NCI-H524 treated with DMSO at 0.1 percent for 48 hours (cell line): Measurements from ENCODE around the gene CWF19L2.
"Not testable (repeated sequence)": the region's sequence is repeated elsewhere in the genome, so short reads cannot be mapped to it uniquely, and the experiment has no call there.

ENCODE experiments used
- DNase-seq: peaks from one replicate; lab custom pipeline; 2025; lab: John Stamatoyannopoulos, UW

Gene CWF19L2

DNA sequence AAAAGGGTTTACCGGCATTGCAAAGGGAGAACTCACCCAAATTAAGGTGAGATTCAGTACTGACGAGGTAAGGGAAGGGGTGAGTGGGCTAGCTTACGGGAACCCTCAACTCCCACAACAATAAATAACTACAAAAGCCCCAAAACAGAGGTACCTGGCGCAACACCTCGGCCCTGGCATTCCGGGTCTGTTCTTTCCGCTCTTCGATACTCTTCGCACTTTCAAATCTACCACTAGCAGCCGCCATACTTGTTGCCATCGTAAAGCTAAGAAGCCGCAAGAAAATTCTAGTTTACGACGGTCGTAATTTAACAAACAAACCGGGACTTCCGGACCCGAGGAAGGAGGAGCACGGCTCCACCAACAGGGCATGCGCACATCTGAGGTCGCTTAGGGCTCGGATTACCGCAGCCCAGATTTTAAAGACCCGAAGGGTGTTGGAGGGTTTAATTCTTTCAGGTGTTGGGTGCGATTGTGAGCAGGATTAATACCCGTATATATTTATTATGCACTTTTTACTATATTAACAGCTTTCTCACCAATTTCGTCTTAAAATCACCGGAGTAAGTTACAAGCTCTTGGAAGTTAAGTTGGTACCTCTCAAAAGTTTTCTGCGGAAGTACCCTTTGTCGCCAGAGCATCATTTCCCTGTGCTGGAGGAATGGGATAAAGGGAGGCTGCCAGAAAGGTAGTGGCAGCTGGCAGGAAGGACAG lies at the start of gene CWF19L2:
Gene CWF19L2 (minus strand): TSS at position 268 of the 714 bp plus-strand sequence. CDS start 9 bp downstream, at position 259.
- peak; percentile 89 for DNase-seq

DNA sequence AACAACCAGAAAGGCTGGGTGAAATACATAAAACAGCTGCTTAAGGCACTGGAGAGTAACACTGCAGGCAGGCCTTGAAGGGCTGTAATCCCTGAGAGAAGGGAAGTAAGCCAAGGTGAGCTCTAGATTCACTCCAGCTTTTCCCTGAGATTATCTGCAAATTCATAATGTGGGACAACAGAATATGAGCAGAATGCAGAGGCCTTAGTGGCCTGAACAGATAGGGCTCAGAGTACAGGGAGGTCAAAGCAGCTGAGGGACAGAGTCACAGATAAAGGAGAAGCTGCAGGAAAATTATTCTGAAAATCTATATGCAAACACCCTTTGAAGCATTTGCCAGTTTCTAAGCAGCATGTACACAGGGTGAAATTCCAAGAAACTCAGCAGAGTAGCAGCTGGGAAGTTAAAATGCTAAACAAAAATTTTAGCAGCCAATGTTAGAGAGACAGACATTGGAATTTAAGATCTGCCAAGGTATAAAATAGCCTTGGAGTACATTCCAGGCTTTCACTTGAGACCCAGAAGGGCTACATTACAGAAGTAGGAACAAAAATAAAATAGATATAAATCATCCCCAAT lies 48.1 kb upstream of the CWF19L2 start:
- DNase-seq = no peak

DNA sequence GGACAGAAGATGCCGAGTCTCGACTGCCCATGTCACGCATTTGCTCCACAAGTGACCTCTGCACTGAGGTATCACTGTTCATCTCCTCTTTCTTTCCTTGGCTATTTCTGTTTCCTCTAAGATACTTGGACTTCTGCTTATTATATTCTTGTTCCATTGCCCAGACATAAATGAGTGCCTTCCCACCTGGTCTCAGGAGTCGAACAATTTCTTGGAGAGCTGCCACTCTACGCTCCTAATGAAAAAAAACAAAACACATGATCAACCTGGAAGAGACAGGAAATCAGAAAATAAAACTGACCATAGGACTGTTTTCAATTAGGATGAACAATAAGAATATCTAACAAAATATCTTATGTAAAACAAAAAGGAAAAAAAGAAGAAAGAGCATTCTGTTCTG lies 47.4 kb upstream of the CWF19L2 start:
- no peak for DNase-seq

- DNase-seq = no peak
Measured at GRCh38 chr11:107501713-107502112, 44.1 kb upstream of the CWF19L2 start.

GRCh38 chr11:107497371-107497770 lies 39.7 kb upstream of the CWF19L2 start:
- not testable (repeated sequence) for DNase-seq

GRCh38 chr11:107496011-107496410 lies 38.4 kb upstream of the CWF19L2 start:
- no peak for DNase-seq

DNA sequence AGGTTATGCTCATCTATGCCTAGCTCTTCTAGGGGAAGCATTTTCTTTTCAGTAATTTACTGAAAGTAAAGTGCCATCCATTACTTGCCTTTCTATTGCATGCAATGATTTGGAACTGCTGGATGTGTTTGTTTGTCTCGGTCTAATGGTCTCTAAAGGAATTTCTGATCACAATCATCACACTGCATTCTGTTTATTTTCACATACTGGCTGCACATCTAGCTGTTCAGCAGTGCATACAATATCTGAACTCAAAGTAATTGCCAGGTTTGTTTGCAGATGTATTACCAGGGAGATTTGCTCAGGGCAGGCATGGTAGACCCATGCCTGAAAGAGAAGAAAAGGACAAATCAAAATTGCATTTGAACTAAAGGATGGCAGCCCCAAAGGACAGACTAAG lies 36.4 kb upstream of the CWF19L2 start:
- no peak for DNase-seq

GRCh38 chr11:107493117-107493516 lies 35.5 kb upstream of the CWF19L2 start:
- no peak for DNase-seq

DNA sequence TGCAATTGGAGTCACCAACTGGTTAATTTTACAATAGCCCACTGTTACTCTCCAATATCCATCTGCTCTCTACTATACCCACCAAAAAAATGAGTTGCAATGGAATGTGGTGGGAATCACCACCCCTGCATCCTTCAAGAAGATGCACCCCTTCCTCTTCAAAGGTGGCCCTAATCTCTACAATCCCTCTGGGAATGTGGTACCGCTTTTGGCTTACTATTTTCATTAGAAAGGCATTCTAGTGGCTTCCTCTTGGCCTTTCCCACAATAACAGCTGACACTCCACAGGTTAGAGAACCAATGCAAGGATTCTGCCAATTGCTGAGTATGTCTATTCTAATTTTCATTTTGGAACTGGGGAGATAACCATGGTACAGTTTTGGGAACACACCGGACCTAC lies 33.2 kb upstream of the CWF19L2 start:
- DNase-seq = no peak

- DNase-seq = no peak
Measured at GRCh38 chr11:107482234-107482633, 24.6 kb upstream of the CWF19L2 start.

GRCh38 chr11:107478922-107479321 lies 21.3 kb upstream of the CWF19L2 start:
- no peak for DNase-seq

DNA sequence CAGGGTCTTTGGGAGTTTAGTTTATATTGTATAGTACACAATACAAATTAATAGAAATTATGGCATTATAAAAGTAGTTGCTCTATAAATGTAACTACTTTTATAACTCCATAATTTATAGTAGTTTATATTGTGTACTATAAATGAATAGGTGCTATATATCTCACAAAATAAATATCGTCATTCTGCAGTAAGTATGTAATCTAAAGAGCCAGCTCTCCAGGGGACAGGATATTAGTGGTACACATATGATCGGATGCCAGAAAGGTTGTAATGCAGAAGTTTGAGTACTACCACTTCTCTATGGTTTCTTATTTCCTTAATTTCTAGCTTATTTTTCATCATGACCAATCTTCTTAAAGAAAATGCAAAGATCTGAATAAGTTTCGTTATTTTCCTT lies 20.2 kb upstream of the CWF19L2 start:
- no peak for DNase-seq

DNA sequence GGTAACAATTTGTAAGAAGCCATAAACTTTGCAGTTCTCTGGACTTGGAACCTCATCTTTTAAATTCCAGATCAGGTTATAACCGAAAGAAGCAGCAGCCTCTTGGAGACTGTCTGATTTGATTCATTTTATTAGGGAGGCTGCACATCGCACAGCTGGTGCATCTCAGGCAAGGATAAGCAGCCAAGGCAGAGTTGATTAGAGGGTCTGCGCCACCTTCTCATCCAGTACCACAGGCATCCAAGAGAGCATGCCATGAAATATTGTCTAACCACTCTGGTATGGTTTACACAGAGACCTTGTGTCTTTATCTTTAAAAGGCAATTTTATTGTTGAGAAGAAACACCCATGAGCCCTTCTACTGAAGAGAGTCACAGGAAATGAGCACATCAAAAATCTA lies 16.2 kb upstream of the CWF19L2 start:
- DNase-seq = no peak

- no peak for DNase-seq
Measured at GRCh38 chr11:107472966-107473365, 15.3 kb upstream of the CWF19L2 start.

DNA sequence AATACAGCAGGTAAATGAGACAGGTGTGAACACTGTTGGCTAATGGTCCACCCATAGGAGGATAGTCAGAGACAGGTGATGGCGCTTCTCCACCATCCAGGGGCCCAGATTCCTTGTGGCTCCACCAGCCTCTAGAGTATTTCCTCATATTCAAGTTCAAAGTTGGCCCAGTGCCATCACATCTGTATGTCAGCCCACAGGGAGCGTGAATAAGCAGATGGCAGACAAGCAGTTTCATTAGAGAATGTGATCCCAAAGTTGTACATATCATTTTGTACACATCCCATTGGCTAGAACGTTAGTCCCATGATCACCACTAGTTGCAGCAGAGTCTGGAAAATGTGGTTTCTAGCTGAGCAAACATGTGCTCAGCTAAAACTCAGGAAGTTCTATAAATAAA lies 11.0 kb upstream of the CWF19L2 start:
- DNase-seq = peak; percentile 13

GRCh38 chr11:107467696-107468095 lies 10.1 kb upstream of the CWF19L2 start:
- no peak for DNase-seq

- DNase-seq = not testable (repeated sequence)
Measured at GRCh38 chr11:107466275-107466866, 8.7 kb upstream of the CWF19L2 start.

GRCh38 chr11:107457205-107457557 lies 444 bp downstream of the CWF19L2 start:
- no peak for DNase-seq

GRCh38 chr11:107453594-107454286 lies 3.9 kb downstream of the CWF19L2 start:
- DNase-seq = no peak

GRCh38 chr11:107446822-107447431 lies 10.7 kb downstream of the CWF19L2 start:
- DNase-seq = no peak

- no peak for DNase-seq
Measured at GRCh38 chr11:107442715-107443215, 14.9 kb downstream of the CWF19L2 start.

- DNase-seq = no peak
Measured at GRCh38 chr11:107439586-107440167, 17.9 kb downstream of the CWF19L2 start.
